ENCODE measurements around the gene MAST3.
"Not testable (repeated sequence)": the region's sequence is repeated elsewhere in the genome, so short reads cannot be mapped to it uniquely, and the experiment has no call there.

MAST3 gene

DNA sequence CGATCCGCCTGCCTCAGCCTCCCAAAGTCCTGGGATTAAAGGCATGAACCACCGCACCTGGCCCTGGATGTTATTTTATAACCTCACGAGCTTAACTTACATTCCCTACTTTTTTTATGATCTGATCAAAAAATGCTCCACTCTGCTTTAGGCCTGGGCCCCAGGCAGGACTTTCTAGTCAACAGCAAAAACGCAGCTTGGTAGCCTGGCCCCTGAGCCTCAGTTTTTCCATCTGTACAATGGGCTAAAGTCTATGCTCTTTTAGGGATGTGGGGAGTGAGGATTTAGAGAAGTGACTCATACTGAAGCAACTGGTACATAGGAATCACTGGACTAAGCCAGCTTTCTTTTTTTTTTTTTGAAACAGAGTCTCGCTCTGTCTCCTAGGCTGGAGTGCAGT, 43.5 kb downstream of the MAST3 start:
- DNase-seq: no peak

DNA sequence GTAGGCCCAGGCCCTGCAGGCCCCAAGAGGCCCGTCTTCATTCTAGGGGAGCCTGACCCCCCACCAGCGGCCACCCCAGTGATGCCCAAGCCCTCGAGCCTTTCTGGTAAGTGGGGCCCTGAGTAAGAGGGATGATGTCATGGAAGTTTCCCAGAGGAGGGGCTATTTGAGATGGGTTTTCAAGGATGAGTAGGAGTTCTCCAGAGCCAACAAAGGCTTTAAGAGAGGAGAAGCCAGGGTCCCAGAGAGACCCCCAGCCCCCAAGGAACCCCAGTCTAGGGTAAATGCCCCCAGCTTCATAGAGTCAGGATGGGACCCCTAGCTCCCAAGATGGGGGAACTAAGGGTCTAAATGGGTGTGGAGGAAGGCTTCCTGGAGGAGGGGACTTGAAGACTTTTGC, 46.3 kb downstream of the MAST3 start:
- no peak for DNase-seq

GRCh38 chr19:18144361-18144760, 46.8 kb downstream of the MAST3 start:
- no peak for DNase-seq

GRCh38 chr19:18144906-18145305, 47.3 kb downstream of the MAST3 start:
- no peak for DNase-seq

GRCh38 chr19:18145391-18145999, 47.9 kb downstream of the MAST3 start:
- no peak for DNase-seq

- no peak for DNase-seq
These were observed 49.8 kb downstream of the MAST3 start for GRCh38 chr19:18147396-18147795.

GRCh38 chr19:18149596-18149975, 52.0 kb downstream of the MAST3 start:
- DNase-seq: no peak

- no peak for DNase-seq
These were observed 53.4 kb downstream of the MAST3 start for GRCh38 chr19:18150776-18151624.

DNA sequence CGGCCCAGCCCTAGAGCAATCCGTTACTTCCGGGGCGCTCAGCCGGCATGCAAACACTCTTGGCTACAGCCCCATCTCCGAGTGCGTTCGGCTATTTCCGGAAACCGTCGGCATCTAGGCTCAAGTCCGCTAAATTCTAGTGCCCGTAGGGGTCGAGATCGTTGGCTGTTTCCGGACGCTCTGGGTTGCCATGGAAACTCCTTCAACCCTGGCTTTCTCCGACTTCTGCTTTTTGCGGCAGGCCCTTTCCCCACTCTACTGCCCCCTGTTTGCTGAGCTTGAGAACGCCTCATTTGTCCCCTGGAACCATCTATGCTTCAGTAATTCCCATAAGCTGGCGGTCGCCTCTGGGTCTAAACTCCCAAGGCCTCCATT, 54.9 kb downstream of the MAST3 start:
- DNase-seq: peak; percentile 98

GRCh38 chr19:18152817-18153555, 55.4 kb downstream of the MAST3 start, which contains the start of gene PIK3R2:
Gene PIK3R2 (plus strand): TSS chr19:18153163. CDS start chr19:18155880, 2,717 bp downstream.
- DNase-seq: peak; percentile 100

GRCh38 chr19:18153556-18154134, 56.1 kb downstream of the MAST3 start:
- no peak for DNase-seq

- DNase-seq: no peak
These were observed 57.8 kb downstream of the MAST3 start for GRCh38 chr19:18155095-18156087.

GRCh38 chr19:18156268-18156667, 58.7 kb downstream of the MAST3 start:
- DNase-seq: no peak

- DNase-seq: no peak
These were observed 59.4 kb downstream of the MAST3 start for GRCh38 chr19:18156841-18157464.

DNA sequence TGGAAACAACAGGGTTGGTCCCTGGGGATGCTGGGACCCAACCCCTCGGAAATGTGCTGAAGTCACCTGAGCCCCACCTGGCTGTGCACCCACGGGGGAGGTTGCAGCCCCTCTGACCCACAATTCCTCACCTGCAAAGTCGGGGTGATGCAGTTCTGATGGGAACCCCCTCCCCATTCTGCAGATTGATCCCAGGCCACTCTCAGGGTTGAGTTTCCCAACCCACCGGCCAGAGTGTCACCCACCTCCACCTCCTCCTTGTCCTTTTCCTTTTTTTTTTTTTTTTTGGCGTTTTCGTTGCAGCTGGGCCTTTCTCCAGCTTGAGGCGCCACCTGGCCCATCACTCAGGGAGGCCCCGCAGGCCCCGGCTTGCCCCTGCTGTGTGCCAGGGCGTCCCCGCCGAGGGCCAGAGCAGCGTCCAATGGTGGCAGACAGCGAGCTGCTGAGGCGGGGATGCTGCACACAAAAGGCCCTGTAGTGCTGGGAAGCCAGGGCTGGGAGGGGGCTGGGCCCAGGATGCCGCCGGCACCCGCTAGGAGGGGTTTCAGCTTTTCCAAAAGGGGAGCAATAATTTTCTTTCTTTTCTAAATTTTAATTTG, 60.0 kb downstream of the MAST3 start:
- DNase-seq: no peak

- DNase-seq: no peak
These were observed 60.9 kb downstream of the MAST3 start for GRCh38 chr19:18158467-18158866.

- DNase-seq: not testable (repeated sequence)
These were observed 61.6 kb downstream of the MAST3 start for GRCh38 chr19:18159059-18159616.

DNA sequence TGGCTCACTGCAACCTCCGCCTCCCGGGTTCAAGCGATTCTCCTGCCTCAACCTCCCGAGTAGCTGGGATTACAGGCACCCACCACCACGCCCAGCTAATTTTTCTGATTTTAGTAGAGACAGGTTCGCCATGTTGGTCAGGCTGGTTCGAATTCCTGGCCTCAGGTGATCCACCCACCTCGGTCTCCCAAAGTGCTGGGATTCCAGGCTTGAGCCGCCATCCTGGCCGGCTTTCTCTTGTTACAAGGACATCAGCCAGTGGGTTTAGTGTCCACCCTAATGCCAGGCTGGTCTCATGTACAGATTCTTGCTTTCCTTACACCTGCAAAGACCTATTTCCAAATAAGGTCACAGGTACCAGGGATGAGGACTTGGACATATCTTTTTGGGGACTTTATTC, 62.2 kb downstream of the MAST3 start:
- no peak for DNase-seq

DNA sequence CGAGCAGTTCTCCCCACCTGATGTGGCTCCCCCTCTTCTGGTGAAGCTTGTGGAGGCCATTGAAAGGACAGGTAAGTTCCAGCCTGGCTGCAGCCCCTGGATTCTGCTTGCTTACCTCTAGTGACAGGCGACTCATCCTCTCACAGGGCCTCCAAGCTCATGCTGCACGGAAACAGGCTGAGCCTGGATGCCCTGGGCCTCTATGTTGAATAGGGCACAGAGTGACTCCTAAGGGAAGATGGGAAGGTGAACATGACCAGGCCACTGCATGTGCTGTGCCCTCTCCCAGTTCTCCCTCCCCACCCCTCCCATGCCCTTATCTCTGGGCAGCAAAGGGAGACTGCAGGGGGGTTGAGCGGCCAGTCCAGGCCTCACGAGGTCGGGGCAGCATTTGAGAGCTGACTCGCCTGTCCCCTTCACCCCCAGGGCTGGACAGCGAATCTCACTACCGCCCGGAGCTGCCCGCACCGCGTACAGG, 63.0 kb downstream of the MAST3 start:
- DNase-seq: no peak

DNA sequence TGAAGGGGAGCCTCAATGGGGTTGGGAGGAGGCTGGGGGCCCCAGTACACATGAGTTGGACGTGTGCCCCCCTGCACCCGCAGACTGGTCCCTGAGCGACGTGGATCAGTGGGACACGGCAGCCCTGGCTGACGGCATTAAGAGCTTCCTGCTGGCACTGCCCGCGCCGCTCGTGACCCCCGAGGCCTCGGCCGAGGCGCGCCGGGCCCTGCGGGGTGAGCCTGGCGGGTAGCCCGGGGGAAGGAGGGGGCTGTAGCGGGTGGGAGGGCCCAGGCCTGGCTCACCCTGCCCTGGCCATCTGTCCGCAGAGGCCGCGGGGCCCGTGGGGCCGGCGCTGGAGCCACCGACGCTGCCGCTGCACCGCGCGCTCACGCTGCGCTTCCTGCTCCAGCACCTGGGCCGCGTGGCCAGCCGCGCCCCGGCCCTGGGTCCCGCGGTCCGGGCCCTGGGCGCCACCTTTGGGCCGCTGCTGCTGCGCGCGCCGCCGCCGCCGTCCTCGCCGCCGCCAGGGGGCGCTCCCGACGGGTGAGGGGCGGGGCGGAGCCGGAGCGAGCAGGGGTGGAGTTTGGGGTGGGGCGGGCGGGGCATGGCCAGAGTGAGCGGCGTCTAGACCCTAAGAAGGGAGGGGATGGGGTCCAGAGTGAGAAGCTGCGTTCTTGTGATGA, 63.5 kb downstream of the MAST3 start:
- peak; percentile 90 for DNase-seq

Measured in activated CD4-positive, CD25-positive, alpha-beta regulatory T cell treated with anti-CD3 and anti-CD28 coated beads, Interleukin-2, amount 50 U/mL, for 72 hours (primary cell).